Kidney tubule cell (primary cell): ENCODE results near the gene SCN1B.
"Not testable (repeated sequence)": the region's sequence is repeated elsewhere in the genome, so short reads cannot be mapped to it uniquely, and the experiment has no call there.

Experiments
- DNase-seq: peaks from one replicate; pipeline ENCODE4 v3.0.0-alpha.2; 2018; ENCODE audit warnings: low spot score

Gene SCN1B

GRCh38 chr19:35030257-35031071, at the start of gene SCN1B:
SCN1B (plus strand) TSS chr19:35030470; CDS start chr19:35030821, 351 bp downstream.
- peak; percentile 69 for DNase-seq

DNA sequence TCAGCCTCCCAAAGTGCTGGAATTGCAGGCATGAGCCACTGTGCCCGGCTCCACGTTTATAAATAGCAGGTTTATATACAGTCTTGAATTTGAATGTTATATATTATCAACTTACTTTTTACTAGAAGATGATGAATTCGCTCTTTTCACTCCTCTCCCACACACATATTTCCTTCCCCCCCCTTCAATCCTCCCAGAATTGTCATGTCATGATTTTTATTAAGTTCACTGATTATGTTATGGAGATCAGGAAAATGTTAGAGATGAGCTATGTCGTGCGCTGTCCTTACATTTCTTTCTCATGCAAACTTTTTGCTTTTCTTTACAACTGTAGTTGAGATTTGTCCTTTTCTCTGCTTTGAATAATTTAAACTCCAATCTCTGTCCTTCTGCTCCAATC, 48.0 kb upstream of the SCN1B start:
- no peak for DNase-seq

GRCh38 chr19:34983786-34984185, 46.5 kb upstream of the SCN1B start:
- DNase-seq = no peak

DNA sequence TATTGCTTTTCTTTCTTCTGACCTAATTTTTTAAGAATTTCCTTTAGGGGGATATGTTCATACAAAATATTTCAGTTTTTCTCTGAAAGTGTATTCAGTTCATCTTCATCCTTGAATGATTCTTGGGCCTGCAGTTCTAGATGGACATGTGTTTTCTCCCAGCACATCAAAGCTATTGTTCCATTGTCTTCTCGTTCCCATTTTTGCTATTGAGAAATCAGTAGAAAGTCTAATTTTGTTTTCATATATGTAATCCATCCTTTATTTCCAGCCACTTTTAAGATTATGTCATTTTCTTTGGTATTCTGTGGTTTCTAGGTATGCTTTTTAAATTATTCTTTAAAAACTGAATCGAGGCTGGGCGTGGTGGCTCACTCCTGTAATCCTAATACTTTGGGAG, 46.0 kb upstream of the SCN1B start:
- DNase-seq = no peak

- no peak for DNase-seq
Observed at GRCh38 chr19:34985249-34986022, 44.8 kb upstream of the SCN1B start.

- no peak for DNase-seq
Observed at GRCh38 chr19:34988119-34988518, 42.2 kb upstream of the SCN1B start.

GRCh38 chr19:34989298-34989697, 41.0 kb upstream of the SCN1B start:
- DNase-seq = no peak

GRCh38 chr19:34990578-34991192, 39.6 kb upstream of the SCN1B start:
- no peak for DNase-seq

GRCh38 chr19:34991542-34992333, 38.5 kb upstream of the SCN1B start:
- no peak for DNase-seq

GRCh38 chr19:34992582-34992981, 37.7 kb upstream of the SCN1B start:
- not testable (repeated sequence) for DNase-seq

DNA sequence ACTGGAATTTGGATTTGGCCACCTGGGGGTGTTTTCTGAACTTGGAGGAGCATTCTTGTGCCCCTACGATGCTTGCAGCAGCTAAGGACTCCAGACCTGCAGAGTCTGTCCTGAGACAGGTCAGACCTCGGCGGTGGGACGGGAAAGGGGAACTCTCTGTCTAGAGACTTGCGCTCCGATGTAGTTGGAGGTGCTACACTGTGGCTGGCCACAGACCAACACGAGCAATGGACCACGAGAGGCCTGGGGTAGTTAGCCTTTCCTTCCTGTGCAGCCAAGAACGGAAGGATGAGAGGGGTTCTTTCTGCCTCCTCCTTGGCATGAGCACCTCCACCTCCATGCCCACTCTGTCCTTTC, 36.0 kb upstream of the SCN1B start:
- DNase-seq = no peak

GRCh38 chr19:34994643-34995541, 35.4 kb upstream of the SCN1B start:
- DNase-seq = peak; percentile 22

GRCh38 chr19:34995551-34995950, 34.7 kb upstream of the SCN1B start:
- no peak for DNase-seq

DNA sequence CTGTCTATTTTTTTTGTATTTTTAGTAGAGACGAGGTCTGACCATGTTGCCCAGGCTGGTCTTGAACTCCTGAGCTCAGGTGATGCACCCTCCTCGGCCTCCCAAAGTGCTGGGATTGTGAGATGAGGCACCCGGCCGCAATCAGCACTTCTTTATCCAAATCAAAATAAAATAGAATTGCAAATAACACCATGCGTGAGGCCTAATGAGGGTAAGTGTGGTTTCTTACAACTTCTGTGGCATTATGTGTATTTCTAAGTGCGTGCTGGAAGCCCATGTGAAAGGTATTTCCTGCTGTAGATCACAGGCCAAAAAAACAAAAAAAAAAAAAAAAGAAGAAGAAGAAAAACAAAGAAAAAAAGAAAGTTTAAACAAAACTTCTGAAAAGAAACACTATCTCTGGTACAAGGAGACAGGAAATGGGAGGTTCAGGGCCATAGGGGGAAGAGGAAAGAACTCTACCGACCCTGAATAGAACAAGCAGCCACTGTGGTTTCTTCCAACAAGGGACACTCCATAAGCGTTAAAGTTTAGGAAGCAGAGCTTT, 33.1 kb upstream of the SCN1B start:
- DNase-seq = no peak

- not testable (repeated sequence) for DNase-seq
Observed at GRCh38 chr19:34998224-34998623, 32.0 kb upstream of the SCN1B start.

- no peak for DNase-seq
Observed at GRCh38 chr19:34998777-34999497, 31.3 kb upstream of the SCN1B start.

GRCh38 chr19:34999498-35000337, 30.6 kb upstream of the SCN1B start, which contains the start of gene GRAMD1A:
GRAMD1A (plus strand) TSS chr19:35000323; CDS start chr19:35000479, 156 bp downstream.
- DNase-seq = peak; percentile 91

DNA sequence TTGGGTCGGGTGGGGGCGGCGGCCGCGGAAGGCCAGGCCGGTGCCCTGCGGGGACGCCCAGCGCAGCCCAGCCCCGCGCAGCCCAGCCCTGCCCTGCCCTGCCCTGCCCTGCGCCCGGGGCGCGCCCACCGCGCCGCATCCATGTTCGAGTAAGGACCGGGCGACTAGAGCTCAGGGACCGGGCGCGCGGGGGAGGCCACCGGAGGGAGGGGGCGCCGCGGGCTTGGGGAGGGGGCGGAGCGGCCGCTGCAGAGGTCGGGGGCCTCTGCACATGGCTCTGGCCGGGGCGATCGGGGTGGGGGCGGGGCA, 30.0 kb upstream of the SCN1B start:
- no peak for DNase-seq
